Fibroblast of lung (primary cell): ENCODE measurements around the gene ZMYND19. TPM values are rescaled to one million over a fixed set of nuclear protein-coding genes. Genes with fewer than 3 reads are reported as not detected.

Experiments used
- DNase-seq, 2 donors: peaks; one replicate each; pipeline versions ENCODE4 v3.0.0 to v3.0.0-alpha.2; 2010; ENCODE audit warnings: low read depth in 2 of 2
- H2AFZ ChIP-seq: 2 replicates; pipeline ENCODE4 v1.5.1; 2012; ENCODE audit warnings: low read length, control low read depth, inconsistent platforms
- H3K27ac ChIP-seq: 2 replicates; pipeline ENCODE4 v1.5.1; 2011; ENCODE audit warnings: low read length, control low read depth; ENCODE audit not compliant: insufficient read depth
- H3K27me3 ChIP-seq: 2 replicates; pipeline ENCODE4 v1.5.1; 2011; ENCODE audit warnings: mild to moderate bottlenecking, low read length; ENCODE audit not compliant: control insufficient read depth, insufficient read depth
- H3K36me3 ChIP-seq: 2 replicates; pipeline ENCODE4 v1.5.1; 2011; ENCODE audit warnings: low read length; ENCODE audit not compliant: control insufficient read depth, insufficient read depth
- H3K4me1 ChIP-seq: 2 replicates; pipeline ENCODE4 v1.5.1; 2011; ENCODE audit warnings: low read length; ENCODE audit not compliant: control insufficient read depth, insufficient read depth; ENCODE audit errors: extremely low read depth
- H3K4me2 ChIP-seq: 2 replicates; pipeline ENCODE4 v1.5.1; 2011; ENCODE audit warnings: low read length, control low read depth; ENCODE audit not compliant: insufficient read depth; ENCODE audit errors: extremely low read depth
- H3K4me3 ChIP-seq, 4 experiments: fragments of 200-600 bp in 1 of 4; sonication (generic) in 1 of 4; replicated peaks in 1 of 4; 2 replicates each; pipeline ENCODE4 v1.5.1; 2011 to 2016; ENCODE audit warnings: low read length in 4 of 4, low read depth in 3 of 4, mild to moderate bottlenecking in 3 of 4, control low read depth in 2 of 4, inconsistent platforms in 1 of 4, mixed read lengths in 1 of 4; ENCODE audit not compliant: insufficient read depth in 1 of 4; ENCODE audit errors: control extremely low read depth in 1 of 4
- H3K79me2 ChIP-seq: 2 replicates; pipeline ENCODE4 v1.5.1; 2012; ENCODE audit warnings: mild to moderate bottlenecking, low read length, inconsistent platforms; ENCODE audit not compliant: control insufficient read depth, insufficient read depth
- H3K9ac ChIP-seq: 2 replicates; pipeline ENCODE4 v1.5.1; 2011; ENCODE audit warnings: mild to moderate bottlenecking, low read length, control low read depth; ENCODE audit not compliant: insufficient read depth
- H3K9me3 ChIP-seq: 2 replicates; pipeline ENCODE4 v1.5.1; 2012; ENCODE audit warnings: low read depth, low read length; ENCODE audit not compliant: control insufficient read depth, insufficient read depth
- H4K20me1 ChIP-seq: 2 replicates; pipeline ENCODE4 v1.5.1; 2011; ENCODE audit warnings: low read length; ENCODE audit not compliant: control insufficient read depth, insufficient read depth; ENCODE audit errors: extremely low read depth
- CTCF ChIP-seq, 2 donors: IDR thresholded peaks in 1 of 2; conservative IDR thresholded peaks in 1 of 2; 1 replicate in 1 of 2; 2 replicates in 1 of 2; pipeline ENCODE4 v1.5.1; 2011 to 2012; ENCODE audit warnings: low read length in 2 of 2, control low read depth in 1 of 2, inconsistent platforms in 1 of 2, low read depth in 1 of 2, mild to moderate bottlenecking in 1 of 2
- EZH2 ChIP-seq: IDR thresholded peaks from 2 replicates; pipeline ENCODE4 v1.5.1; 2012; ENCODE audit warnings: low read length, control low read depth, mild to moderate bottlenecking; ENCODE audit errors: missing control alignments
- polyA plus RNA-seq, 2 donors: library from polyadenylated mRNA; depleted of rRNA in 1 of 2; stranded (reverse) in 1 of 2; unstranded in 1 of 2; fragments of >200 nt; gene quantifications; 2 replicates each; pipeline ENCODE4 v1.2.1, GENCODE V29; 2011 to 2012; ENCODE audit warnings: missing spikeins in 1 of 2
- total RNA-seq: library from RNA; depleted of rRNA; stranded (reverse); fragments of >200 nt; gene quantifications from 2 replicates; pipeline ENCODE4 v1.2.1, GENCODE V29; 2014

The ZMYND19 gene
- total and polyA plus RNA-seq, 2 donors (not counting 1 experiment from before 2014, with no cell fraction given) = 11.2 to 12.7 TPM

- no peak overlapping the region for H3K9ac ChIP-seq
- no peaks in the 10 kb centered on the region for H3K27me3 ChIP-seq
- H3K36me3 ChIP-seq = no peaks in the 10 kb centered on the region
- no peak for DNase-seq
- H2AFZ ChIP-seq = no peak overlapping the region
- H3K79me2 ChIP-seq = peaks cover 71% of the 10 kb centered on the region
- TF ChIP-seq CTCF (conservative IDR thresholded peaks at IDR 0.05 in 1 of 2, IDR thresholded peaks at IDR 0.05 in 1 of 2; ENCODE audit: low read depth in 1 of 2, low read length in 2 of 2) = no peak
- TF ChIP-seq EZH2 = no peak
- no peaks in the 10 kb centered on the region for H4K20me1 ChIP-seq
- peak overlapping the region; percentile 84 for H3K4me2 ChIP-seq
- H3K27ac ChIP-seq = peak overlapping the region; percentile 37
- H3K4me1 ChIP-seq = no peaks in the 10 kb centered on the region
- H3K9me3 ChIP-seq = no peaks in the 10 kb centered on the region
- peak overlapping the region in 2 of 4 experiments; percentile 36 to 50 for H3K4me3 ChIP-seq
Measured at GRCh38 chr9:137638680-137639079, 48.4 kb upstream of the ZMYND19 start.

- no peak for DNase-seq
- Histone ChIP-seq H3K4me2 (no peak overlapping the region), H3K9me3 (no peaks in the 10 kb centered on the region), H2AFZ (no peak overlapping the region), H3K27ac (no peak overlapping the region), H3K4me1 (peaks cover 16% of the 10 kb centered on the region), H3K79me2 (peaks cover 77% of the 10 kb centered on the region), H3K9ac (no peak overlapping the region), H3K27me3 (no peaks in the 10 kb centered on the region), H3K36me3 (no peaks in the 10 kb centered on the region), H4K20me1 (no peaks in the 10 kb centered on the region), H3K4me3 (no peak overlapping the region)
- no peak for TF ChIP-seq EZH2
- no peak for TF ChIP-seq CTCF (conservative IDR thresholded peaks at IDR 0.05 in 1 of 2, IDR thresholded peaks at IDR 0.05 in 1 of 2; ENCODE audit: low read depth in 1 of 2, low read length in 2 of 2)
Measured at GRCh38 chr9:137634016-137634415, 43.7 kb upstream of the ZMYND19 start.

DNA sequence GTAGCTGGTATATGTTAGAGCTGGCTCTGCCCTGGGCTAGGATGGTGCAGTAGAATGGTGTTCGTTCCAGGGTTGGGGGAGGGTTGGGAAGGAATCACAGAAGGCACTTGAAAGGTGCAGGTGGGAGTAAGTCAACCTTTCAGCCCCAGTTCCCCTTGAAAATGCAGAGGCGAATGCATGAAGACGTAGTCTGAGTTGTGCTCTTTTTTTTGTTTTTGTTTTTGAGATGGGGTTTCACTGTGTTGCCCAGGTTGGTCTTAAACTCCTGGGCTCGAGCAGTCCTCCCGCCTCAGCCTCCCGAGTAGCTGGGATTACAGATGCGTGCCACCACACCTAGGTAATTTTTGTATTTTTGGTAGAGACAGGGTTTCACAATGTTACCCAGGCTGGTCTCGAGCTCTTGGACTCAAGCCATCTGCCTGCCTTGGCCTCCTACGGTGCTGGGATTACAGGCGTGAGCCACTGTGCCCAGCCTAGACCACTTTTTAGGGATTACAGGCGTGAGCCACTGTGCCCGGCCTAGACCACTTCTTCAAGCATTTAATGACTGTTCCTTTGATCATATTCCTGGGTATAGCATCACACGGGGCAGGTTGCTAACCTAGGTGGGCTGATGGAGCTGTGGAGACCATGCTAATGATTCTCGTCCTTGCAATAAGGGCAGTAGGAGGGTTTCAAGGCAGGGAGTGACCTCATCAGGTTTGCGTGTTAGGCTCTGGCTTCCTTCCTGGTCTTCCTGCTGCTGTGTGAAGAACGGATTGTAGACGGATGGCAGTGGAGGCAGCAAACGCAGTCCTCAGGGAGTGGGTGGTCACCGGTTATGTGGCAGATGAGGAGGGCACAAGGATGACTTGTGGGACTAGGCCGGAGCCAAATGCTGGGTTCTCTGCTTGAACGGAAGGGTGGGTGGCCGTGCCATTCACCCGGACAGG is 42.2 kb upstream of the ZMYND19 start:
- Histone ChIP-seq H3K4me1 (peaks cover 16% of the 10 kb centered on the region), H3K9ac (no peak overlapping the region), H3K27me3 (no peaks in the 10 kb centered on the region), H3K36me3 (no peaks in the 10 kb centered on the region), H4K20me1 (no peaks in the 10 kb centered on the region), H3K27ac (peak overlapping the region; percentile 31), H2AFZ (no peak overlapping the region), H3K79me2 (peaks cover 77% of the 10 kb centered on the region), H3K4me3 (no peak overlapping the region), H3K9me3 (no peaks in the 10 kb centered on the region), H3K4me2 (no peak overlapping the region)
- TF ChIP-seq CTCF (conservative IDR thresholded peaks at IDR 0.05 in 1 of 2, IDR thresholded peaks at IDR 0.05 in 1 of 2; ENCODE audit: low read depth in 1 of 2, low read length in 2 of 2) (no peak), EZH2 (no peak)
- DNase-seq = peak in 1 of 2 donors; percentile 15
